GM23248 (cell line): ENCODE data around the gene CSRNP2.

ENCODE experiments used
- EZH2 ChIP-seq: fragments of 200-600 bp; sonication (generic); IDR thresholded peaks from 2 replicates; pipeline ENCODE4 v1.6.1; 2018; ENCODE audit warnings: antibody characterized with exemption, mild to moderate bottlenecking; ENCODE audit not compliant: insufficient read depth, poor library complexity, severe bottlenecking
- EZH2phosphoT487 ChIP-seq: fragments of 200-600 bp; sonication (generic); IDR thresholded peaks from 2 replicates; pipeline ENCODE4 v1.6.1; 2018; ENCODE audit warnings: antibody characterized with exemption, moderate library complexity, mild to moderate bottlenecking, low read depth; ENCODE audit not compliant: insufficient read depth

- TF ChIP-seq EZH2phosphoT487 = no peak
- no peak for TF ChIP-seq EZH2
Observed at GRCh38 chr12:51085757-51086156, 2.4 kb upstream of the CSRNP2 start.
